Neural cell (in vitro differentiated cells): ENCODE data around the gene GRK4. TPM values are rescaled to one million over a fixed set of nuclear protein-coding genes. Genes with fewer than 3 reads are reported as not detected.

Experiments used
- H2AFZ ChIP-seq: fragments of 200-600, 300-800 bp; sonication (generic), shearing (Covaris generic); 2 replicates; pipeline ENCODE4 v1.6.0; 2014; ENCODE audit warnings: low read depth, mild to moderate bottlenecking, antibody characterized with exemption, low read length, moderate library complexity
- H3F3A ChIP-seq: fragments of 200-600 bp; shearing (Covaris generic); 2 replicates; pipeline ENCODE4 v1.6.1; 2016; ENCODE audit warnings: mild to moderate bottlenecking, moderate library complexity, mixed read lengths, antibody characterized with exemption, low read length; ENCODE audit not compliant: insufficient read depth, poor library complexity, severe bottlenecking
- H3K27ac ChIP-seq: fragments of 200-600, 300-800 bp; sonication (generic), shearing (Covaris generic); 2 replicates; pipeline ENCODE4 v1.5.1; 2014; ENCODE audit warnings: mild to moderate bottlenecking, low read length, moderate library complexity
- H3K27me3 ChIP-seq: fragments of 300-800, 200-600 bp; sonication (generic), shearing (Covaris generic); 2 replicates; pipeline ENCODE4 v1.6.0; 2014; ENCODE audit warnings: mild to moderate bottlenecking, low read depth, low read length, moderate library complexity; ENCODE audit not compliant: insufficient read depth
- H3K36me3 ChIP-seq: fragments of 300-800, 200-600 bp; sonication (generic), shearing (Covaris generic); 2 replicates; pipeline ENCODE4 v1.5.1; 2014; ENCODE audit warnings: mild to moderate bottlenecking, antibody characterized with exemption, low read length, moderate library complexity; ENCODE audit not compliant: insufficient read depth
- H3K4me2 ChIP-seq: fragments of 300-800, 200-600 bp; sonication (generic), shearing (Covaris generic); 2 replicates; pipeline ENCODE4 v1.6.0; 2014; ENCODE audit warnings: mild to moderate bottlenecking, low read length
- H3K4me3 ChIP-seq: fragments of 300-800, 200-600 bp; sonication (generic), shearing (Covaris generic); 2 replicates; pipeline ENCODE4 v1.5.1; 2014; ENCODE audit warnings: mild to moderate bottlenecking, low read length, moderate library complexity
- H3K79me2 ChIP-seq: fragments of 200-600 bp; shearing (Covaris generic); replicated peaks from 2 replicates; pipeline ENCODE4 v1.6.0; 2014; ENCODE audit warnings: mild to moderate bottlenecking, low read length, moderate library complexity; ENCODE audit not compliant: insufficient read depth
- H3K9ac ChIP-seq: fragments of 300-800, 200-600 bp; sonication (generic), shearing (Covaris generic); 2 replicates; pipeline ENCODE4 v1.6.1; 2016; ENCODE audit warnings: mild to moderate bottlenecking, low read length, mixed read lengths
- H3K9me2 ChIP-seq: fragments of 200-600 bp; shearing (Covaris generic); 2 replicates; pipeline ENCODE4 v1.6.1; 2016; ENCODE audit warnings: mild to moderate bottlenecking, low read length, mixed read lengths; ENCODE audit not compliant: insufficient read depth
- H3K9me3 ChIP-seq: fragments of 200-600, 300-800 bp; sonication (generic), shearing (Covaris generic); 2 replicates; pipeline ENCODE4 v1.6.1; 2016; ENCODE audit warnings: mild to moderate bottlenecking, mixed run types, low read length, moderate library complexity, mixed read lengths
- H4K20me1 ChIP-seq: fragments of 200-600 bp; shearing (Covaris generic); 2 replicates; pipeline ENCODE4 v1.6.1; 2016; ENCODE audit warnings: mild to moderate bottlenecking, mixed run types; ENCODE audit not compliant: insufficient read depth
- EP300 ChIP-seq: fragments of 450-650 bp; conservative IDR thresholded peaks from 2 replicates; pipeline ENCODE4 v1.6.1; 2014; ENCODE audit warnings: antibody characterized with exemption, mild to moderate bottlenecking, moderate library complexity; ENCODE audit not compliant: poor library complexity, severe bottlenecking
- EZH2 ChIP-seq: fragments of 200-600, 300-800 bp; shearing (Covaris generic), sonication (generic); IDR thresholded peaks from 2 replicates; pipeline ENCODE4 v1.6.1; 2014; ENCODE audit warnings: antibody characterized with exemption, low read length, borderline replicate concordance, mild to moderate bottlenecking; ENCODE audit not compliant: insufficient read depth, poor library complexity, severe bottlenecking
- POLR2AphosphoS5 ChIP-seq: IDR thresholded peaks from 2 replicates; pipeline ENCODE4 v1.6.1; 2012
- RAD21 ChIP-seq: fragments of 450-650 bp; conservative IDR thresholded peaks from 2 replicates; pipeline ENCODE4 v1.6.1; 2014; ENCODE audit warnings: antibody characterized with exemption, mild to moderate bottlenecking, moderate library complexity
- SMC3 ChIP-seq: fragments of 450-650 bp; conservative IDR thresholded peaks from 2 replicates; pipeline ENCODE4 v1.6.1; 2014; ENCODE audit warnings: antibody characterized with exemption, mild to moderate bottlenecking, moderate library complexity; ENCODE audit not compliant: poor library complexity
- polyA plus RNA-seq: library from polyadenylated mRNA; depleted of rRNA; stranded (reverse); fragments of >200 nt; gene quantifications from 2 replicates; pipeline ENCODE4 v1.2.3, GENCODE V29; 2014
- TF ChIP-seq, protein P1 (sequence below): IDR thresholded peaks from 2 replicates; pipeline ENCODE4 v1.6.1; 2012; ENCODE audit warnings: borderline replicate concordance

Gene GRK4
- polyA plus RNA-seq, 1 donor from 2014 or later, result 17.4 TPM

DNA sequence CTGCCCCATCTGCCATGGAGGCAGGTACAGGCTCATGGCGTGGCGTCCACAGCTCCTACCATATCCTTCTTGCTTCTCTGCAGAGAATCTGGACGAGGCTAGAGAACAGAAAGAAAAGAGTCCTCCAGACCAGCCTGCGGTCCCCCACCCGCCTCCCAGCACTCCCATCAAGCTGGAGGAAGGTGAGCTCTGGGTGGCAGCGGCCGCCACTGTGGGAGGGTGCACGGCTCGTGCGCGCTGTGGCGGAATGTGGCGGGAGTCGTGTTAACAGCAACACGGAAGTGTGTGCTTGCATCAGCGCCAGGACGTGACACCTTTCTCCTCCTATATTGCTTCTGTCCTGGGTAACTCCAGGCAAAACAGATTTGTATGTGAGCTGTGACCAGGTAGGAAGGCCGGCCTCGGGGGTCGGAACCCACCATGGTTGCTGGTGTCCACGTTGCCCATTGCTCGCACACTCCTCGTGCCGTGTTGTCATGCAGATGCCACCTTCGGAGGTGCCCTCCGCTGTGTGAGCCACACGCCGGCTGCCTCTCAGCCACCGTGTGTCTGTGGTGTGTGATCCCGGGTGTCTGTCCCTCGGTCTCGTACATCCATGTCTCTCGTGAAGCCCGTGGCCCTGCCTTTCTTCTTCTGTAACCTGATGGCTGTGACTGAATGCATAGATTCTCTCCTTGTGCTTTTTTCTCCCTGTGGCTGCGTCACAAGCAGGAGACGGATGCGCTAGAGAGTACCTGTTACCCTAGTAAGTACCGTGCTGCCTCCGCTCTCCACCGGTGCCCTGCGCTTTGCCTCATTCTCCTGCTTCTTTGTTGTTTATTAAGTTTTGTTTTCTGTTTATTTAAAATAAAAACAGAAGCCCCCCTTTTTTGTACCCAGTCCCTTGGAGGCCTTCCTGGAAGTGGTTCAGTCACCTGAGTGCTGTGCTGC lies 37.2 kb upstream of the GRK4 start:
- Histone ChIP-seq H4K20me1 (no peaks in the 10 kb centered on the region), H3F3A (no peaks in the 10 kb centered on the region), H3K4me2 (no peak overlapping the region), H3K36me3 (no peaks in the 10 kb centered on the region), H3K4me3 (no peak overlapping the region), H3K9ac (no peak overlapping the region), H3K79me2 (no peaks in the 10 kb centered on the region), H3K27me3 (no peaks in the 10 kb centered on the region), H2AFZ (no peak overlapping the region), H3K27ac (no peak overlapping the region), H3K9me3 (no peaks in the 10 kb centered on the region), H3K9me2 (no peaks in the 10 kb centered on the region)
- TF ChIP-seq, protein P1, sequence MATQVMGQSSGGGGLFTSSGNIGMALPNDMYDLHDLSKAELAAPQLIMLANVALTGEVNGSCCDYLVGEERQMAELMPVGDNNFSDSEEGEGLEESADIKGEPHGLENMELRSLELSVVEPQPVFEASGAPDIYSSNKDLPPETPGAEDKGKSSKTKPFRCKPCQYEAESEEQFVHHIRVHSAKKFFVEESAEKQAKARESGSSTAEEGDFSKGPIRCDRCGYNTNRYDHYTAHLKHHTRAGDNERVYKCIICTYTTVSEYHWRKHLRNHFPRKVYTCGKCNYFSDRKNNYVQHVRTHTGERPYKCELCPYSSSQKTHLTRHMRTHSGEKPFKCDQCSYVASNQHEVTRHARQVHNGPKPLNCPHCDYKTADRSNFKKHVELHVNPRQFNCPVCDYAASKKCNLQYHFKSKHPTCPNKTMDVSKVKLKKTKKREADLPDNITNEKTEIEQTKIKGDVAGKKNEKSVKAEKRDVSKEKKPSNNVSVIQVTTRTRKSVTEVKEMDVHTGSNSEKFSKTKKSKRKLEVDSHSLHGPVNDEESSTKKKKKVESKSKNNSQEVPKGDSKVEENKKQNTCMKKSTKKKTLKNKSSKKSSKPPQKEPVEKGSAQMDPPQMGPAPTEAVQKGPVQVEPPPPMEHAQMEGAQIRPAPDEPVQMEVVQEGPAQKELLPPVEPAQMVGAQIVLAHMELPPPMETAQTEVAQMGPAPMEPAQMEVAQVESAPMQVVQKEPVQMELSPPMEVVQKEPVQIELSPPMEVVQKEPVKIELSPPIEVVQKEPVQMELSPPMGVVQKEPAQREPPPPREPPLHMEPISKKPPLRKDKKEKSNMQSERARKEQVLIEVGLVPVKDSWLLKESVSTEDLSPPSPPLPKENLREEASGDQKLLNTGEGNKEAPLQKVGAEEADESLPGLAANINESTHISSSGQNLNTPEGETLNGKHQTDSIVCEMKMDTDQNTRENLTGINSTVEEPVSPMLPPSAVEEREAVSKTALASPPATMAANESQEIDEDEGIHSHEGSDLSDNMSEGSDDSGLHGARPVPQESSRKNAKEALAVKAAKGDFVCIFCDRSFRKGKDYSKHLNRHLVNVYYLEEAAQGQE, result no peak
- TF ChIP-seq POLR2AphosphoS5, result no peak

DNA sequence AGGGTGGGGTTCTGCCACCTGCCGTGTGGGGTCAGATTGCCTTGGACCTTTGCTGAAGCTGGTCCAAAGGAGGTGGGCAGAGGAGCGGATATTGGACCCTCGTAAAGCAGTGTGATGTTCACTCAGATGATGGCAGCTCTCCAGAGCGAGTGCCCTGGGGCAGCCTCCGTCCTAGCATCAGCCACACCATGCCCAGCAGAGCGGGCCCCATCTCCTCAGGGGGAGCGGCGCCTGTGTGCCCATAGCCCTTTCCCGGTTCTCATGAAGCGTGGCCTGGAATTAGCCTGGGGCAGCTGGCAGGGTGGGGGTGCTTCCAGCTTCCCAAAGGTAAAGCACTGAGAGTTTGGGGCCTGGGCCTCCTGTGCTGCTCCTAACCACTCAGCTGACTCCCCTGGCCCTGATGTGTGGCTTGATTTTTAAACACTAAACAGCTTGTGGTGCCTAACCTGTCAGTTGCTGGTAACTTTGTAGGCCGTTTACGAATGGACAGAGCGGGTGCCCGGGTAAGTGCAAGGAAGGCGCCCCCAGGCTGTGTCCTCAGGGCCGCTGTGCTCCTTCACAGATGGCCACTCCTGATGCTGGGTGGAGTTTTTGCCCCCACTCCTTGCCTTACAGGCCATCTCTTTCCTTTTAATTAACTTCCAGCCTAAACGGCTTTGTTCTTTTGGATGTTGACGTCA lies 36.2 kb upstream of the GRK4 start:
- Histone ChIP-seq H2AFZ (no peak overlapping the region), H3K79me2 (no peaks in the 10 kb centered on the region), H4K20me1 (no peaks in the 10 kb centered on the region), H3K9me2 (no peaks in the 10 kb centered on the region), H3K27me3 (no peaks in the 10 kb centered on the region), H3K36me3 (no peaks in the 10 kb centered on the region), H3K9ac (no peak overlapping the region), H3K4me2 (no peak overlapping the region), H3K9me3 (no peaks in the 10 kb centered on the region), H3K27ac (no peak overlapping the region), H3F3A (no peaks in the 10 kb centered on the region), H3K4me3 (no peak overlapping the region)
- no peak for TF ChIP-seq EZH2
- TF ChIP-seq EP300, result no peak
- TF ChIP-seq SMC3, result no peak
- TF ChIP-seq, protein P1, result no peak
- TF ChIP-seq RAD21, result no peak
